Measurements from ENCODE around the gene EPS8L3.
A peak's percentile ranks its signal among the peaks of the same experiment; 100 is the strongest.

EPS8L3 gene

DNA sequence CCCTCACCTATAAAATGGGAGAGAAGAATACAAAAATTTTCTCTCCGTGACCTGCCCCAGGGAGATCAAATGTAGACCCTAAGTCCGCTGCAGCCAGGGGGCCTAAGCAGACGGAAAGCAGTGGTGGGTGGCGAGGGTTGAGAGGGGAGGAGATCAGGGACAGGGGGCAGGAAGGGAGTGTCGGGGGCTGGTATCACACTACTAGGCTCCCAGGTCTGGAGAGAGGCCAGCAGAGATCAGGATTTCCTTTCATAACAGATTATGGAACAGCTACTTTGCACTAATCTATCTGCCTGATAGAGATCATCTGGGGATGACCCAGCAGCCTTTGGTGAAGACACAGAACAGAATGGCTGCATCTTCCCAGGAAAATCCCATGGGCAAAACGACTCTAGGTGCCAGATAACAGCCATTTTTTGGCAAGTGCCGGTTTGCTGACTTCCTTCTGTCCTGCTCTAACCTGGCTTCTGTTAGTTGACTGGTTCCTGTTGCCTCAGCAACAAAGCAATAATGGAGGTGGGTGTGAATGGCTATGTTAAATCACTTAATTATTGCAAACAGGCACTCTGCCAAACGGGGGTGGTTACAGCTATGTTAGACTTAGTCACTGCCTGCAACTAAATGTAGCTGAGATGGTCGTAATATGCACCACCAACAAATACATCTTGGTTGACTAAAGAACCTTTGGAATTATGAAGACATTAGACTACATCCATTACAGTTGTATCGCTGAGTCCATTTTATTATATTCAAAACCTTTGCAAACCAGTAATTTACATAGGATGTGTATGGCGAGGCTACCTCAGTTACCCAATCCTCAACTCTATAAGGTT is 30.0 kb upstream of the EPS8L3 start:
- DNase-seq: peak; percentile 65

DNA sequence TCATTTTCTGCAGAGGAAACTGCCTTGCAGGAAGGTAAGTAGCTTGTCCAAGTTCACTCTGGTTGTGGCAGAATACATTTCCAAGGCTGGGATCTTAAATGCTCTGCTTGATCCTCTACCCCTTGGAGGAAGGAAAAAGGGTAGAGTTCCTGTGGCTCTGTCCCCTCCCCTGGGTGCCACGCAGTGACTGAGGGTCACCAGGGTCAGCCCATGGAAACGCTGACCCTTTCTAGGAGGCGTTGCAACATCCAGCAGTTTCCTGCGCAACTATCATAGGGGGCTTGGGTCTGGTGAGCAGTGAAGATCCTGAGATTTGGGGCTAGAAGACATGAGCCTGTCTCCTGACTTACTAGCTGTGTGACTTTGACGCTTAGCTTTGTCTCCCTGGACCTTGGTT is 29.4 kb upstream of the EPS8L3 start:
- DNase-seq: no peak

DNA sequence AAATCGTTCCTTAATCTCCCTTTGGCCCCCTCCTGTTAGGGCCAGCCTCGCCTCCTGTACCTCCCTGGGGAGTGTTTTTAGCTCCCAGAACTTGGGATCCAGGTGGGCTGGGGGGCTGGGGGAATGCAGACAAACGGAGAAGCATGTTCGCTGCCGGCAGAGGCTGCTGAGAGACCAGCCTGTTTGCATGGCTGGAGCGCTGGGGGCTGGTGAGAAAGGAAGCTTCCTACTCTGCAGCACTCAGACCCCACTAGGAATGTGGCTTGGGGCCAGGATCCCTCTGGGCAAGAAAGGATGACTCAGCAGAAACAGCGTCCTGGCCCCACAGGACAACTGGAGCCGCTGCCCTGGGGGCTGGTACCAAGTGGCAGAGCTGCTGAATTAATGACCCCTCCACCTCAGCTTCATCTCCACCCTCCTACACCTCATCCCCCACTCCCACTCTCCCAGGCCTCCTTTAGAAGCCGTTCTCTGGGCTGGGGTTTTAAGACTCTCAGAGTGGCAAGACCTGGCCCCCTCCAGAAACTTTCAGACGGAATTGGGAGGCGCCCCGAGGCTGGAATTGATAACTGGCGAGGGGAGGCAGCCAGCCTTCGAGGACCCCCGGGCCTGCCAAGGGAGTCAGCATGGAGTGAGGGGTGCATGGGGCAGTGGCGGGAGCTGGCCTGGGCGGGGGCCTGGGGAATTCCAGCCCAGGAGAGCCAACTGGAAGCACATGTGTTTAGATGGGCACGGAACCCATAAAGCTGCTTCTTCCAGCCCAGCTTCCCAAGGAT is 28.5 kb upstream of the EPS8L3 start:
- DNase-seq: no peak

DNA sequence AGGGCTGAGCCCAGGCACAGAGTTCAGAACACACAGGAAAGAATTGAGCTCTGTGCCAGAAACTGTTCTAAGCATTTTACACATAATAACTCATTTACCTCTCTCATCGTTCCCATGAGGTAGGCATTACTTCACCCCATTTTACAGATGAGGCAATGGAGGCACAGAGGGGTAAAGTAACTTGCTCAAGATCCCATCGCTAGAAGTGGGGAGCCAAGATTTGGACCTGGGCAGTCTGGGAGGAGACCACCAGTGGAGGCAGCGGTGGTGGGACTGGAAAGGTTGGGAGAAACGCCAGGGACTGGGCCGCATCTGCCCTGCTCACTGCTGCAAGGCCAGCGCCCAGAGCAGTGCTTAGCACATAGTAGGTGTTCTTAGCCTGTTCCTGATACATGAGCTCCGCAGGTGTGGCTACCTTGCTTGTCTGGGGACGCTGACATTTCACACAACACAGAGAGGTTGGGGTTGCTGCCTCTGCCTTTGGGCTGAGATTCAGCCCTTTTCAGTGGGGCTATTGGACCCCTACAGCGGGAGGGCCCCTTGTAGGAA is 27.8 kb upstream of the EPS8L3 start:
- DNase-seq: no peak

DNA sequence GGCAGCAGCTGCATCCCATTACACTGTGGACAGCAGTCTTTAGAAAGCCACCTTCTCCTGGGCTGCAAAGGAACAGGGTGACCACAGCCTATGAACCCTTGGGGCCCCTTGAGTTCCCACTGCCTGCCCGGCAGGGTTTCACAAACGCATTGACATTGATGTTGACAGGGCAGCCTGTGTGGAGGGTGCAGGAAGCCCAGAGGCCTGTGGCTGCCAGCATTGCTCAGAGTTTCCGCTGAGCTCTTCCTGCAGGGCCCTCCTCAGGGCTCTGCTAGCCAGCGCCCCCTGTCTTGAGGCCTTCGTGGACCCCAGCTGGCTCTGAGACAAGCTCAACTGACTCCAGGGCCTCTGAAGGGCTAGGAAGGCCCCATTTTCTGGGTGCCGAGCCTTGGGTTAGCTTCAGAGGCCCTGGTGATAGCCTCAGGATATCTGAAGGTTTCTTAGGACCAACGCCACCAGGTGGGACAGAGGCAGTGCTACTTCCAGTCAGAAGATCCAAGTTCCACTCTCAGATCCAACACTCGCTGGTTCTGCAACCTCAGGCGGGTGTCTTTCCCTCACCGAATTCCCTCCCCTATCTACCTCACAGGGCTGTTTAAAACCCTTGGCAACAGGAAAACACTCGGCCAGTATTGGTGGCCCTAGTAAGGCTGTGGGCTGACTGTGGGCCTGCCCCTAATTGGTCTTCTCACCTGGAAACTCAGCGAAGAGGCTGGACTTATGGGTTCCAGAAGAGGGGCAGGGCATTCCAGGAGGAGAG is 27.2 kb upstream of the EPS8L3 start:
- DNase-seq: peak; percentile 77

DNA sequence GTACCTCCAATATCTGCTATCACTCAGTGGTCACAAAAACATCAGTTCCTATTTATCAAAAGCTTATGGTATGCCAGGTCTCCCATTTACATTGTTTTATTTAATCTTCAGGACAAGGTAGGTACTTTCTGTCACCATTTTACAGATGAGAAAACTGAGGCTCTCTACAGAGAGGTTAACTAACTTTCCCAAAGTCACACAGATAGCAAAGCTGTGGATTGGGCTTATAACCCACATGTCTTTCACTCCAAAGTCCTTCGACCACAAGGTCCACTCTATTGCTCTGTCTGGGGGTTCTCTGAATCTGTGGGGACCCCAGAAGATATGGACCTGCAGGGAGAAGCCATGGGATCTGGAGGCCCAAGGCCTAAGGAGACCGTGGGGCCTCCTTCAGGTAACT is 26.6 kb upstream of the EPS8L3 start:
- no peak for DNase-seq

DNA sequence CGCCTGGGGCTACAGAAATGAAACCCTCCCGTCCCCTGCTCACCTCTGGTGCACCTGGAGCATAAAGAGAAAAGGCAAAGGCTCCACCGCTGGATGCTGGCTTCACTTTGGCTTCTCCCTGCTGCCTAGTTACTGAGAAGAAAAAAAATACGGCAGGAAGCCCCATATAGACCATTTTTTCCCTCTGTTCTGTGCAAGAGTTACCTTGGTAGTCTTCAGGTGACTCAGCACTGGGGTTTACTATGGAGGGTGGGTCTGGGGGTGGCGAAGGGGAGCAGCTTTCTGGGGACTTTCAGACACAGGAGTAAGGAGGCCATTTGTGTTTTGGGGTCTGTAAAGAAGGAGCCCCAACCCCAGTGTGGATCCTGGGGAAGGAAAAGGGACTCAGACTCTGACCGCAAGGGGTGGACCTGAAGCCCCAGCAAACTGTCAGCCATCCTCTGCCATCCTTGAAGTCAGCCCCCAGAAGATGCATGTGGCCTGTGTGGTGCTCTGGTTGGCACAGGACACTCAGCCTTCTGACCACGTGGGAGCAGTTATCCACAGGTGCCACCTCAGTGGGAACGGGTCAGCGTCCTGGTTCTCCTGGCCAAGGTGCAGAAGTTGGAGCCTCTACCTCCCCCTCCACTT is 25.9 kb upstream of the EPS8L3 start:
- DNase-seq: no peak

DNA sequence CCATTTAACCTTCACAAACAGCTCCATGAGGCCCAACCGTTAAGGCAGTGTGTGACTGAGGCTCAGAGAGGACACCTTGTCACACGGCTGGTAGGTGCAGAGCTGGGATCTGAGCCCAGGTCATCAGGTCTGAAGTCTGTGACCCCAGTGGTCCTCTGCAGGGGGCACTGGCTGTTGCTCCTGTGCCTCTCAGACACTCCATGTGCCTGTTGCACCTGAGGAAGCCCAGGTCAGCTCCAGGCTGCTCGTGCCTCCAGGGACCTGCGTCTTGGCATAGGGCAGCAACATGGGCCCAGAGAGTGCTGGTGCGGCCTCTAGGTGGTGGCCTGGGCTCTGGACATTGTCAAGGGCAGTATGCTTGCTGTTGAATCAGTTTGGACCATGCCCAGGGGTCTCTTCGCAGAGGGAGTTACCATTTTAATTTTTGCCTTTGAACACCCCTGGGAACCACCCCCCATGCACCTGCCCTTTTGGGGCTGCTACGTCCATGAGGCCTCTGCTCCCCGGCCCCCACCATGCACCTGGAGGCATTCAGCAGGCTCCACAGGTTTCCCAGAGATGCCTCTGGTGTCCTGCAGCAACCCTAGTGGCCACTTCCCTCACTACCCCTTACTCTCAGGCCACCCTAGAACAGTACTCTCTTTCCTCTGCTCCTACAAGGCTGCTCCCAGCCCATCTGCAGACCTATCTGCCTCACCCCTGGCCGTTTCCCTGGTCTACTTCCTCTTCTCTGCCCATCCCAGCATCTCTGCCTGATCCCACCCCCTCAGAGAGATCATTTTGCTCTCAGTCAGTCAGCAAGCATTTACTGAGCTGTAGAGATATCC is 25.2 kb upstream of the EPS8L3 start:
- peak; percentile 42 for DNase-seq

DNA sequence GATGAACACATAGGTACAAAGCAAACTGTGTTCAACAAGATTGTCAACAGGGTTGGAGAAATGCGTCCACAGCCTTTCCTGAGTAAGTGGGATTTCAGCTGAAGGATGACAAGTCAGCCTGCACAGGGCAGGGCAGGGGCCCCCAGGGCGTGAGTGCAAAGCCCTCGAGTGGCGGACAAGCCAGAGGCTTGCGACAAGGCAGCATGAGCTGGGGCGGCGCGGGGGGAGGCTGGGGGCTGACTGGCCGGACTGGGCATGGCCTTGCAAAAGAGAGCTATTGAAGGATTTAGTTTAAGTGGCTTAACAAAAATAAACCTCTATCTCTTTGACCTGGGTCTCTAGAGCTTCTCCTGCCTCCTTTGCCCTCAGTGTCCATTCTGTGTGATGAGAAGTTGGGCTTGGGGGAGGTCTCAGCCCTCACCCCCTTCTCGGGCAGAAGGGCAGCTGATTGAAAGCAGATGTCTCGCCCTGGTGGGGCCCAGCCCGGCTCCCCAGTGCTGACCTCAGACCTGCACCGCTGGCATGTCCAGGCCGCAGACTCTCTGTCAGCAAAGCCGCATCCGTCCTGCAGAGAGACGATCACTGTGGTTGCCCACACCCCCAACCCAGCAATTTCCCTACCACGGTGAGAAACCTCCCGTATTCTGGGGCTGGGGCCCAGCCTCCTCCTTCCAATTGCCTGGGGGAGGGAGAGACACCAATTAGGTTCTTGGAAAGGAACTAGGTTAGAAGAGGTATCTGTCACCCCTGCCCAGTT is 24.3 kb upstream of the EPS8L3 start:
- DNase-seq: no peak

DNA sequence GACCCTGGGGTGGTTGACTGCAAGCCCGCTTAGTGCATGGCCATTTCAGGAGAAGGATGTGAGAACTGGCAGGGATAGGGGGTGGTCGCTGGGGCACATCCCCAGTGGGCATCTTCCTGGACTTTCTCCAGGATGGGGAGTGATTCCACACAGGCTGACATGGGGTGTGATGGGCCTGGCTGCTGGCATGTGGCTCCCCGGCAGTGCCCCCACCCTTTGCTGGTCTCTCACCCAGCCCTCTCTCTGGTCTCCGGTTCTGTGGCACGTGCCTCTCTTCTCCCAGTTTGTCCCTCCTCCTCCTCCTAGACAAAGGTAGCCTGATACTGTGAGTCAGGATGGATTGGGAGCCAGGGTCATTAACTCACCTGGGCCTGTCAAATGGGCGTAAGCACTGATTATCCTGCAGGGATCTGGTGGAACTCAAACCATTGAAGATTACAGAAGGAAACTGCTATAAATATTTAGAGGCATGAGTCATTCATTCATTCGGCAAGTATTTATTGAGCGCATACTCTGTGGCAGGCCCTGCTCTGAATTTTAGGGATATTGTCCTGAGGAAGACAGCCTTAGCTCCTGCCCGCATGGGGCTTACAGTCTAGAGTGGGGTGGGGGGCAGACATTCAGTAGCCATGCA is 23.6 kb upstream of the EPS8L3 start:
- DNase-seq: no peak

DNA sequence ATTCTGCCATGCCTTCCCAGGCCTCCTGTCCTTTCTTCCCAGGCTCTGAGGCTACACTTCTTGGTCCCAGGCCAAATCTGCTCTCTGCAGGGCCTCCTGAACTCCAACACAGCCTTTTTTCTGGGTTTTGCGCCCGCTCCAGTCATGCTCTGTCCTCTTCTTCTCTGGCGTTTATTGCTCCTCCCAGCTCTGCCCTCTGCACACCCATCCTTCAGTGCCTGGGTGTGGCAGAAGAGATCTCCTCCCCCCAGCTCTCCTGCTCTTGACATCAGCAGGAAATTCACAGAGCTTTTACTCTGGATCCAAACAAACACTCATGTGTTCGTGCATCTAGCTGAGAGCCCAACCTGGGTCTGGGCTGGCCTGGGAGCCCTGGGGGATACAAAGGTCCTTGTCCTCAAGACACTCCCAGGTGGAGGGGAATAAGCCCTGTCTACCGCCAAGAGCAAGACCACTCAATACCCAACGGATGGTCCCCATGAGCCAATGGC is 22.9 kb upstream of the EPS8L3 start:
- no peak for DNase-seq

DNA sequence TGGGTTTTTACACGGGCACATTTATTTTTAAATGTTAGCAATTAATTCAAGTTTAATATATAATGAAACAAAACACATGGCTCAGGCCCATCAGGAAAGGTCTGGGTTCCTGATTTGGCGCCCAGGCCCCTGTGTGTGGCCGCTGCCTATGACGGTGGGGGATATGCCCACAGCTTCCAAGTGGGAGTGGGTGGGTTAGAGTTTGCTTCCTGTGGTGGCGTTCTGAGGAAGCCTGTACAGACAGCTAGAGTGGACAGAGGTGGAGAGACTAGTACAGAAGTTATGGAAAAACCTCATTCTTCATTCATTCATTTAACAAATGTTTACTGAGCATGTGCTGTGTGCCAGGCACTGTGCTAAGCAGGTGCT is 22.4 kb upstream of the EPS8L3 start:
- DNase-seq: no peak

DNA sequence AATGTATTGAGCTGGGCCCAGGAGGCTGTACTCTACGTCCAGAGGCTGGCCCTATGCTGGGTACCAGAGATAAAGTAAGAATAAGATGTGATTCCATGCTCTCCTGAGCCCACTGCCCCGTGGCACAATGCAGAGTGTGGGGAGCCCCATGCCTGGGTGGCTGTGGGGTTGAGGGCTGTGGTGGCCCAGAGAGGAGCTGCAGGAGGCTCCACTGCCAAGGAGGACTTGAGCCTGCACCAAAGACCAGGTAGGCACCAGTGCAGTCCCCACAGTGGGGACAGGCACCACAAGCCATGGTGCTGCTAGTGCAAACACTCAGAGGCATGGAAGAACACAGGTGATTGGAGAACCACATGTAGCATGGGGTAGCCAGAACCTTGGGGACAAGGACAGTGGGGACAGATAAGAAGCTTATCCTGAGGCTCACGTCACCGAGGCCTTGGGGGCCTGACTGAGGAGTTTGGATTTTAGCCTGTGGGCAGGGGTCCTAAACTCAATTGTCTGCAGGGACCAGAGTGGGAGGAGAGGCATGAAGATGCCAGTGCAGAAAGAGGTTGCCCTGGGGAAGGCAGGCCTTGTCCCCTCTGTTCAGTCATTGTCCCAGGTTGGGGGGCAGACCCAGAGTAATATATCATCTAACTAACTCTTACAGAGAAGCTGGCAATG is 21.9 kb upstream of the EPS8L3 start:
- no peak for DNase-seq

DNA sequence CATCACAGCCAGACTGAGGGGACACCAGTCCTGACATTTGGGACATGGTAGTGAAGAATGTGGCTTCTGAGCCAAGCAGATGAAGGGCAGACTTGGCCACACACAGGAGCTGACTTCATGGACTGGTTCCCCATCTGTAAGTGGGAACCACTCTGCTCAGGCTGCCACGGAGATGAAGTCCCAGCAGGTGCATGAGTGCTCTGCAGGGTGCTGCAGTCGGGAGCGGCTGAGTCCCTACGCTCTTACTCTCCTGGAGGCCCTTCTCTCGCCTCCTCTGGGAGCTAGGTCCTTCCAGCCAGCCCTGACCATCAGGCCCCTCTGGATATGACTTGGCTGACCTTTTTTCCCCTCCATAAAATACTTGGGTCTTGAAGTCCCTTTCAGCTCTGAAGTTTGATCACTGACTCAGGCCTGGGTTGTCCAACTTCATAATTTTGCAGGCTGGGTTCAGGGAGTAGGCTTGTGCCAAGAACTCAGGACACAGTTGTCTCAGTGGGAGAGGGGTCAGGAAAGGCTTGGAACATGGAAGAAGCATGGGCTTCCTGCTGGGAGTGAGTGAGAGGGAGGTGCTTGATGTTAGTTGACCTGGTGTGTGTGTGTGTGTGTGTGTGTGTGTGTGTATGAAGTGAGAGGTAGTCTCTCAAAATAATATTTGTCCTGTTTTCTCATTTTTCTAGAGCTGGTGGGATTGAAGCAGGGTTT is 21.0 kb upstream of the EPS8L3 start:
- no peak for DNase-seq

DNA sequence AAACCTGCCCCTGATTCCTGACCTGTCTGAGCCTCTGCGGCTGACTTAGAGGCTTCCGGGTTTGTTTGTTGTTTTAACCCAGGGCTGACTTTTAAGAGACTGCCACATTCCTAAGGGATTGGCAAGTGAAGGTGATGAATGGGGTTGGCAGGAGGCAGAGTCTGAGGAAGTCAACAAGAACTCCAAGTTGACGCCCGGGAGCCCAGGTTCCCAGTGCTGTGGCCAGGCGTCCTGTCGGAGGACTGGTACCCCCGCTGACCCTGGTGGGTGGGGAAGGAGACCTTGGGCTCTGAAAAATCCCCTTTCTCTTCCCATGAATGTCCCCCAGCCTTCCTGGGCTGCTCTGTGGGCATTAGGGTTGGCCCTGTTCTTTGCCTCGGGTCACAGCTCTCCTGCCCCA is 19.7 kb upstream of the EPS8L3 start:
- no peak for DNase-seq

DNA sequence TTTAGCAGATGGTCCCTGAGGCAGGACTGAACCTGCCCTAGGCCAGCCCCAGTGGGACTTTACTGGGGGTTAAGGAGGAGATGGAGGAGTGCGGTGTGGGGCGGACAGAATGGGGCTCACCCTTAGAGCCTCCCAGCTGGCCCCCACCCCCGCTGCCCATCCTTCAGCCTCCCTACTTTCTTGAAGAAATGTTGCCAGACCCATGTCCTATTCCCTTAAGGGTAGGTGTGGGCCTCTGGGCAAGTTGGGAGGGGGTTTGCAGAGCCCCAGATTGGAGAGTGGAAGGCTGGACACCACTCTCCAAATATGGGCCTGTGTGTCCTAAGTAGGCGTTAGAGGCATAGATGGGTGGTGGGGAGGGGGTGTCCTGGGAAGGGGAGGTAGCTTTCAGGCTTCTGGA is 19.2 kb upstream of the EPS8L3 start:
- DNase-seq: no peak

DNA sequence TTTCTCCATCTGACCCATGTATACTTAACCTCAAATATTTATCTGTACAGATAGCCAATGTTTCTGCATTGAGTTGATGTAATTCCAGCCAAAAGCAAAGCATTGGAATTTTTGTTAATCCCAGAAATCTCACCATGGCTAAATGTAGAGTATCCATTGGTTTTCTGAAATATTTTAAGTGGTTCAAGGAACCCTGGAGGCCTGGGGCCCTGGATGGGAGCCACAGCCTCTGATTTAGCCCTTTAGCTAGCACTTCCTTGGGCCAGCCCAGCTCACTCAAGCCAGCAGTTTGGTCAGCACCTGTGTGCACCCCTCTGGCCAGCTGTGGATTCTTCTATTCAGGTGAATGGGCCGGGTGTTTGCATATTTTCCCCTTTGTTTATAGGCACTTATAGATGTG is 18.8 kb upstream of the EPS8L3 start:
- no peak for DNase-seq

DNA sequence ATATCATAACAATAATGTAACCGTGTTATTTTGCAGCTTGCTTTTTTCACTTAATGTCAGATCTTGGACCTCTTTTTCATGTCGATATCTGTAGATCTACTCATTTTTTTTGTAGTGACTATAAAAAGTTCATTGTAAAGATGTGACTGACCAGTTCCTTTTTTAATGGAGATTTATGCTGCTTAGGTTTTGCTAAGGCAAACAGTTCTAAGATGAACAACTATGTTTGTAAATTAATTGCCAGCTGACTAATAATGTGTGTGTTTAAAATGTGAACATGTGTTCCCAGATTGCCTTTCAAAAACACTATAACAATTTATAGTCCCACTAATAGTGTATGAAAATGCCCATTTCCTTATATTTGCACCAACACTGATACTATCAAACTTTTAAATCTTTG is 18.1 kb upstream of the EPS8L3 start:
- no peak for DNase-seq

DNA sequence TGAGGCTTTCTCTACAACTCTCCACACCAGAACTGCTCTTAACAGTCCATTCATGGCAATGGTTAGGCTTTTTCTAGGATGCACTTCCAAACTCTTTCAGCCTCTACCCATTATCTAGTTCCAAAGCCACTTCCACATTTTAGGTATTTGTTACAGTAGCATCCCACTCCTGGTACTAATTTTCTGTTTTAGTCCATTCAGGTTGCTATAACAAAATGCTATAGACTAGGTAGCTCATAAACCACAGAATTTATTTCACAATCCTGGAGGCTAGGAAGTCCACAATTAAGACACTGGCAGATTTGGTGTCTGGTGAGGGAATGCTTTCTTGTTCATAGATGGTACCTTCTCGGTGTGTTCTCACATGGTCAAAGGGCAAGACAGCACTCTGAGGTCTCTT is 17.3 kb upstream of the EPS8L3 start:
- DNase-seq: no peak

All from suppressor macrophage treated with lipopolysaccharide for 4 hours (primary cell).